SK-N-SH treated with all-trans-retinoic acid at 6 μM for 48 hours (cell line): ENCODE measurements around the gene TP53AIP1.

Experiments used
- ATAC-seq: fragments of 200-7000 bp; cut with Tn5 transposase; 3 replicates; pipeline ENCODE4 v1.9.1; 2020; ENCODE audit warnings: mild to moderate bottlenecking, moderate library complexity
- ARNTL ChIP-seq: fragments of 450-650 bp; formaldehyde crosslinking; IDR thresholded peaks from 2 replicates; pipeline ENCODE4 v1.5.0; 2020; ENCODE audit warnings: low read depth, mild to moderate bottlenecking, moderate library complexity, borderline replicate concordance
- CSDC2 ChIP-seq: fragments of 250-450 bp; sonication (Bioruptor Pico); IDR thresholded peaks from 2 replicates; pipeline ENCODE4 v1.5.0; 2020; ENCODE audit warnings: mild to moderate bottlenecking, moderate library complexity
- ESRRG ChIP-seq: fragments of 250-450 bp; sonication (Bioruptor Pico); IDR thresholded peaks from 2 replicates; pipeline ENCODE4 v1.6.1; 2021; ENCODE audit warnings: mild to moderate bottlenecking
- GLIS3 ChIP-seq: fragments of 250-450 bp; sonication (Bioruptor Pico); IDR thresholded peaks from 2 replicates; pipeline ENCODE4 v1.5.0; 2020; ENCODE audit warnings: mild to moderate bottlenecking, moderate library complexity
- ISL1 ChIP-seq: fragments of 250-450 bp; sonication (Bioruptor Pico); IDR thresholded peaks from 2 replicates; pipeline ENCODE4 v2.1.2; 2022; ENCODE audit warnings: mild to moderate bottlenecking, moderate library complexity
- OSR1 ChIP-seq: fragments of 250-450 bp; sonication (Bioruptor Pico); IDR thresholded peaks from 2 replicates; pipeline ENCODE4 v1.8.0; 2022; ENCODE audit warnings: moderate library complexity, mild to moderate bottlenecking, inconsistent platforms
- RARB ChIP-seq: fragments of 250-450 bp; sonication (Bioruptor Pico); IDR thresholded peaks from 2 replicates; pipeline ENCODE4 v1.8.0; 2021; ENCODE audit warnings: mild to moderate bottlenecking, moderate library complexity
- SNAI2 ChIP-seq: fragments of 250-450 bp; sonication (Bioruptor Pico); IDR thresholded peaks from 2 replicates; pipeline ENCODE4 v1.5.0; 2020; ENCODE audit warnings: mild to moderate bottlenecking, moderate library complexity
- TCF4 ChIP-seq: fragments of 250-450 bp; sonication (Bioruptor Pico); IDR thresholded peaks from 2 replicates; pipeline ENCODE4 v1.8.0; 2021; ENCODE audit warnings: mild to moderate bottlenecking, moderate library complexity, borderline replicate concordance
- TOX ChIP-seq: fragments of 250-450 bp; sonication (Bioruptor Pico); IDR thresholded peaks from 2 replicates; pipeline ENCODE4 v1.8.0; 2021; ENCODE audit warnings: mild to moderate bottlenecking, moderate library complexity, borderline replicate concordance
- ZC3H10 ChIP-seq: fragments of 250-450 bp; sonication (Bioruptor Pico); IDR thresholded peaks from 2 replicates; pipeline ENCODE4 v1.5.1; 2021; ENCODE audit warnings: mild to moderate bottlenecking, moderate library complexity
- ZFP3 ChIP-seq: fragments of 250-450 bp; sonication (Bioruptor Pico); IDR thresholded peaks from 2 replicates; pipeline ENCODE4 v1.5.0; 2020; ENCODE audit warnings: mild to moderate bottlenecking, moderate library complexity
- ZFP30 ChIP-seq: fragments of 450-650 bp; formaldehyde crosslinking; IDR thresholded peaks from 2 replicates; pipeline ENCODE4 v1.5.0; 2022; ENCODE audit warnings: mild to moderate bottlenecking, moderate library complexity
- ZNF565 ChIP-seq: fragments of 450-650 bp; formaldehyde crosslinking; conservative IDR thresholded peaks from 2 replicates; pipeline ENCODE4 v1.5.0; 2020; ENCODE audit warnings: low read depth, mild to moderate bottlenecking, moderate library complexity
- ZNF70 ChIP-seq: fragments of 450-650 bp; formaldehyde crosslinking; IDR thresholded peaks from 2 replicates; pipeline ENCODE4 v1.5.0; 2020; ENCODE audit warnings: mild to moderate bottlenecking, moderate library complexity
- ZNF8 ChIP-seq: fragments of 450-650 bp; formaldehyde crosslinking; IDR thresholded peaks from 2 replicates; pipeline ENCODE4 v1.5.0; 2020; ENCODE audit warnings: mild to moderate bottlenecking, moderate library complexity
- TF ChIP-seq, protein P1 (sequence below): fragments of 250-450 bp; sonication (Bioruptor Pico); IDR thresholded peaks from 2 replicates; pipeline ENCODE4 v1.8.0; 2020; ENCODE audit warnings: mild to moderate bottlenecking, moderate library complexity, borderline replicate concordance
- TF ChIP-seq, protein P2 (sequence below): fragments of 250-450 bp; sonication (Bioruptor Pico); IDR thresholded peaks from 2 replicates; pipeline ENCODE4 v1.5.0; 2020; ENCODE audit warnings: mild to moderate bottlenecking, moderate library complexity
- TF ChIP-seq, protein P3 (sequence below): fragments of 250-450 bp; sonication (Bioruptor Pico); IDR thresholded peaks from 2 replicates; pipeline ENCODE4 v1.5.1; 2020; ENCODE audit warnings: low read depth, mild to moderate bottlenecking, moderate library complexity
- TF ChIP-seq, protein P4 (sequence below): fragments of 250-450 bp; sonication (Bioruptor Pico); IDR thresholded peaks from 2 replicates; pipeline ENCODE4 v1.8.0; 2021; ENCODE audit warnings: low read depth, mild to moderate bottlenecking, moderate library complexity, borderline replicate concordance
- TF ChIP-seq, protein P5 (sequence below): fragments of 250-450 bp; sonication (Bioruptor Pico); IDR thresholded peaks from 2 replicates; pipeline ENCODE4 v1.5.1; 2021; ENCODE audit warnings: mild to moderate bottlenecking, moderate library complexity

The TP53AIP1 gene, protein sequence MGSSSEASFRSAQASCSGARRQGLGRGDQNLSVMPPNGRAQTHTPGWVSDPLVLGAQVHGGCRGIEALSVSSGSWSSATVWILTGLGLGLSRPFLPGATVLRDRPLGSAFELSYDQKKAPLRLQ

DNA sequence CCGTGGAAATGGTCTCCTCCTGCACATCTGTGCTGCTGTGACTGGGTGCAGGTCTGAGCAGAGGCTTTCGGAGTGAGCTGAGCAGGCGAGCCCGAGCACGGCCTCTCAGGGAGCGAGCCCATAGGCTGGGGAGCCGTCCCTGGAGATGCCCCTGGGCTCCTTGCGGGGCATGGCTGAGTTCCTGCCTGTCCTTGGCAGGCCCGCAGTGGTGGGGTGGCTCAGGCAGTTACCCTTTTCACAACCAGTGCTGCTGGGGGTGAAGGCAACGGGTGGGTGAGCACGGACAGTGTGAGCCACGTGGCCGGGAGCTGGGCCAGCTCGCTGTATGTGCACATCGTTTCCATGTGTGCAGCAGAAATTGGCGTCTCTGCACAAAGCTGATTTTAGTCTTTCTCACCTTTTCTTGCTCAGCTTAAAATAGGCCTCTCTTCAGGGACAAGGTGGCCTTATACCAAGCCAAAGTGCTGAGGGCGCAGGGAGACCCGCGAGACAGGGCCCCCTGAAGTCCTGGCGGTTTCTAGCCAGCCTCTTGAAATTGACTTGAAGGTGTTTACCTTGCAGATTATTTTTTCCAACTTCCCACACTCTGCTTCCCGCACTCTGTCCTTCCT is at the start of gene TP53AIP1:
TP53AIP1 (minus strand) TSS at position 55 of the 611 bp plus-strand sequence. CDS start 5,053 bp downstream, outside the sequence.
- TF ChIP-seq ZFP3 (CRISPR knock-in tag) (no peak), ZNF8 (CRISPR knock-in tag) (no peak)
- ATAC-seq = no peak

DNA sequence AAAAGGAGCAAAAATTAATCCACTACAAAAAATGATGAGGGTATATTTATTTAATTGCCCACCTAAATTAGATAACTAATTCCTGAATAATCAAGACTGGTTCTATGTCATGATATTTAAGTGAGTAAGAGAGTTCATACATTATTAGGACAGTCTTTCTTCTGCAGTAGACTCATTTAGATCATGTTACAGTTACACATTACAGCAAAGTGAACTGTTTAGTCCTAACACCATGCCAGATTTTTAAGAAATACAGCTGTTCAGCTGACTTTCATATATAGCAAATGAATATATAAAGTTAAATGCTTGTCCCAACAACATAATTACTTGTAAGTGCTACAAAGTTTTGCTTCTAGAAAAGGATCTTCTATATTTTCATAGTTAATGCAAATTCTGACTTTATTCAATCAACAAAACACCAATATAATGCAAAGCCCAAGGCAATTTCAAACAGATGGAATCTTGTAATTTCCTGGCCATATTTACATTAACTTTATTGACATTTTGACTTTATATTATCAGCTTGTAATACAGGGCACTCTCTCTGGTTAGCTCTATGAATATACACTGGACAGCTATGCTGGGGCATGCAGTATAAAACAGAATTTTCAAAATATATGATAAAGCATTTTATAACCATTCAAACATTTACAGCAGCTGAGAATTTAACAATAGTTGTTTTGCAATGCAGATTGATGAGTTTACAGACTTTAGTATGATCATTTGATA is 45.7 kb upstream of the TP53AIP1 start:
- no peak for TF ChIP-seq RARB (CRISPR knock-in tag)
- TF ChIP-seq ZNF8 (CRISPR knock-in tag) = no peak
- TF ChIP-seq ZNF565 (CRISPR knock-in tag) = no peak
- TF ChIP-seq OSR1 (CRISPR knock-in tag) = no peak
- TF ChIP-seq, protein P1, sequence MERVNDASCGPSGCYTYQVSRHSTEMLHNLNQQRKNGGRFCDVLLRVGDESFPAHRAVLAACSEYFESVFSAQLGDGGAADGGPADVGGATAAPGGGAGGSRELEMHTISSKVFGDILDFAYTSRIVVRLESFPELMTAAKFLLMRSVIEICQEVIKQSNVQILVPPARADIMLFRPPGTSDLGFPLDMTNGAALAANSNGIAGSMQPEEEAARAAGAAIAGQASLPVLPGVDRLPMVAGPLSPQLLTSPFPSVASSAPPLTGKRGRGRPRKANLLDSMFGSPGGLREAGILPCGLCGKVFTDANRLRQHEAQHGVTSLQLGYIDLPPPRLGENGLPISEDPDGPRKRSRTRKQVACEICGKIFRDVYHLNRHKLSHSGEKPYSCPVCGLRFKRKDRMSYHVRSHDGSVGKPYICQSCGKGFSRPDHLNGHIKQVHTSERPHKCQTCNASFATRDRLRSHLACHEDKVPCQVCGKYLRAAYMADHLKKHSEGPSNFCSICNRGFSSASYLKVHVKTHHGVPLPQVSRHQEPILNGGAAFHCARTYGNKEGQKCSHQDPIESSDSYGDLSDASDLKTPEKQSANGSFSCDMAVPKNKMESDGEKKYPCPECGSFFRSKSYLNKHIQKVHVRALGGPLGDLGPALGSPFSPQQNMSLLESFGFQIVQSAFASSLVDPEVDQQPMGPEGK (CRISPR knock-in tag) = no peak
- no peak for TF ChIP-seq ESRRG (CRISPR knock-in tag)
- TF ChIP-seq, protein P2, sequence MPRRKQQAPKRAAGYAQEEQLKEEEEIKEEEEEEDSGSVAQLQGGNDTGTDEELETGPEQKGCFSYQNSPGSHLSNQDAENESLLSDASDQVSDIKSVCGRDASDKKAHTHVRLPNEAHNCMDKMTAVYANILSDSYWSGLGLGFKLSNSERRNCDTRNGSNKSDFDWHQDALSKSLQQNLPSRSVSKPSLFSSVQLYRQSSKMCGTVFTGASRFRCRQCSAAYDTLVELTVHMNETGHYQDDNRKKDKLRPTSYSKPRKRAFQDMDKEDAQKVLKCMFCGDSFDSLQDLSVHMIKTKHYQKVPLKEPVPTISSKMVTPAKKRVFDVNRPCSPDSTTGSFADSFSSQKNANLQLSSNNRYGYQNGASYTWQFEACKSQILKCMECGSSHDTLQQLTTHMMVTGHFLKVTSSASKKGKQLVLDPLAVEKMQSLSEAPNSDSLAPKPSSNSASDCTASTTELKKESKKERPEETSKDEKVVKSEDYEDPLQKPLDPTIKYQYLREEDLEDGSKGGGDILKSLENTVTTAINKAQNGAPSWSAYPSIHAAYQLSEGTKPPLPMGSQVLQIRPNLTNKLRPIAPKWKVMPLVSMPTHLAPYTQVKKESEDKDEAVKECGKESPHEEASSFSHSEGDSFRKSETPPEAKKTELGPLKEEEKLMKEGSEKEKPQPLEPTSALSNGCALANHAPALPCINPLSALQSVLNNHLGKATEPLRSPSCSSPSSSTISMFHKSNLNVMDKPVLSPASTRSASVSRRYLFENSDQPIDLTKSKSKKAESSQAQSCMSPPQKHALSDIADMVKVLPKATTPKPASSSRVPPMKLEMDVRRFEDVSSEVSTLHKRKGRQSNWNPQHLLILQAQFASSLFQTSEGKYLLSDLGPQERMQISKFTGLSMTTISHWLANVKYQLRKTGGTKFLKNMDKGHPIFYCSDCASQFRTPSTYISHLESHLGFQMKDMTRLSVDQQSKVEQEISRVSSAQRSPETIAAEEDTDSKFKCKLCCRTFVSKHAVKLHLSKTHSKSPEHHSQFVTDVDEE = no peak
- TF ChIP-seq ARNTL (CRISPR knock-in tag) = no peak
- TF ChIP-seq, protein P3, sequence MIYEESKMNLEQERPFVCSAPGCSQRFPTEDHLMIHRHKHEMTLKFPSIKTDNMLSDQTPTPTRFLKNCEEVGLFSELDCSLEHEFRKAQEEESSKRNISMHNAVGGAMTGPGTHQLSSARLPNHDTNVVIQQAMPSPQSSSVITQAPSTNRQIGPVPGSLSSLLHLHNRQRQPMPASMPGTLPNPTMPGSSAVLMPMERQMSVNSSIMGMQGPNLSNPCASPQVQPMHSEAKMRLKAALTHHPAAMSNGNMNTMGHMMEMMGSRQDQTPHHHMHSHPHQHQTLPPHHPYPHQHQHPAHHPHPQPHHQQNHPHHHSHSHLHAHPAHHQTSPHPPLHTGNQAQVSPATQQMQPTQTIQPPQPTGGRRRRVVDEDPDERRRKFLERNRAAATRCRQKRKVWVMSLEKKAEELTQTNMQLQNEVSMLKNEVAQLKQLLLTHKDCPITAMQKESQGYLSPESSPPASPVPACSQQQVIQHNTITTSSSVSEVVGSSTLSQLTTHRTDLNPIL (CRISPR knock-in tag) = no peak
- no peak for TF ChIP-seq TCF4 (CRISPR knock-in tag)
- no peak for TF ChIP-seq GLIS3
- TF ChIP-seq ZNF70 (CRISPR knock-in tag) = no peak
- TF ChIP-seq ZC3H10 (CRISPR knock-in tag) = no peak
- no peak for TF ChIP-seq CSDC2
- TF ChIP-seq SNAI2 (CRISPR knock-in tag) = no peak
- TF ChIP-seq TOX = no peak
- ATAC-seq = no peak

DNA sequence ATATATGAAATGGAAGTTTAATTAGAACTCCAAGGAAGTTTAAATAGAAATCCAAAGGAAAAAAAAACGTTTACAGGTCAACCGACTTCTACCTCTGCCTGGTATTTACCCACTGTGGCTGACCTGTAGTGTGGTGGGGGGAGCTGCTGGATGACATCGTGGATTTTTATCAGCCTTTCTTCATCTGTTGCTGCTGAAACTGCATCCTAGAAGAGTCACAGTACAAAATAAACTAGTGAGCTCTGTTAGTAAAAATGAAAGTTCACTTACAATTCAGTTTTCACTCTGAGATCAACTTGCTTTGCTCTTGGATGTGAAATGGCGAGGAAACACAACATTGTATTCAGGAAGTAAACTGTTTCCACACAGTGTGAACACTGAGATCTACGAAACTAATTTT is 43.2 kb upstream of the TP53AIP1 start:
- ATAC-seq = no peak
- TF ChIP-seq ISL1 (CRISPR knock-in tag) = no peak
- no peak for TF ChIP-seq ZC3H10 (CRISPR knock-in tag)
- TF ChIP-seq ZNF565 (CRISPR knock-in tag) = no peak
- no peak for TF ChIP-seq ARNTL (CRISPR knock-in tag)
- TF ChIP-seq, protein P1 (CRISPR knock-in tag) = no peak
- TF ChIP-seq GLIS3 = no peak
- no peak for TF ChIP-seq TCF4 (CRISPR knock-in tag)
- TF ChIP-seq TOX = no peak
- TF ChIP-seq, protein P3 (CRISPR knock-in tag) = no peak
- no peak for TF ChIP-seq ZNF8 (CRISPR knock-in tag)
- TF ChIP-seq CSDC2 = no peak
- no peak for TF ChIP-seq ZNF70 (CRISPR knock-in tag)
- no peak for TF ChIP-seq ESRRG (CRISPR knock-in tag)
- no peak for TF ChIP-seq RARB (CRISPR knock-in tag)
- TF ChIP-seq, protein P4, sequence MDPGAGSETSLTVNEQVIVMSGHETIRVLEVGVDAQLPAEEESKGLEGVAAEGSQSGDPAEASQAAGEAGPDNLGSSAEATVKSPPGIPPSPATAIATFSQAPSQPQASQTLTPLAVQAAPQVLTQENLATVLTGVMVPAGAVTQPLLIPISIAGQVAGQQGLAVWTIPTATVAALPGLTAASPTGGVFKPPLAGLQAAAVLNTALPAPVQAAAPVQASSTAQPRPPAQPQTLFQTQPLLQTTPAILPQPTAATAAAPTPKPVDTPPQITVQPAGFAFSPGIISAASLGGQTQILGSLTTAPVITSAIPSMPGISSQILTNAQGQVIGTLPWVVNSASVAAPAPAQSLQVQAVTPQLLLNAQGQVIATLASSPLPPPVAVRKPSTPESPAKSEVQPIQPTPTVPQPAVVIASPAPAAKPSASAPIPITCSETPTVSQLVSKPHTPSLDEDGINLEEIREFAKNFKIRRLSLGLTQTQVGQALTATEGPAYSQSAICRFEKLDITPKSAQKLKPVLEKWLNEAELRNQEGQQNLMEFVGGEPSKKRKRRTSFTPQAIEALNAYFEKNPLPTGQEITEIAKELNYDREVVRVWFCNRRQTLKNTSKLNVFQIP (CRISPR knock-in tag) = no peak
- TF ChIP-seq ZFP30 (CRISPR knock-in tag) = no peak
- TF ChIP-seq, protein P5, sequence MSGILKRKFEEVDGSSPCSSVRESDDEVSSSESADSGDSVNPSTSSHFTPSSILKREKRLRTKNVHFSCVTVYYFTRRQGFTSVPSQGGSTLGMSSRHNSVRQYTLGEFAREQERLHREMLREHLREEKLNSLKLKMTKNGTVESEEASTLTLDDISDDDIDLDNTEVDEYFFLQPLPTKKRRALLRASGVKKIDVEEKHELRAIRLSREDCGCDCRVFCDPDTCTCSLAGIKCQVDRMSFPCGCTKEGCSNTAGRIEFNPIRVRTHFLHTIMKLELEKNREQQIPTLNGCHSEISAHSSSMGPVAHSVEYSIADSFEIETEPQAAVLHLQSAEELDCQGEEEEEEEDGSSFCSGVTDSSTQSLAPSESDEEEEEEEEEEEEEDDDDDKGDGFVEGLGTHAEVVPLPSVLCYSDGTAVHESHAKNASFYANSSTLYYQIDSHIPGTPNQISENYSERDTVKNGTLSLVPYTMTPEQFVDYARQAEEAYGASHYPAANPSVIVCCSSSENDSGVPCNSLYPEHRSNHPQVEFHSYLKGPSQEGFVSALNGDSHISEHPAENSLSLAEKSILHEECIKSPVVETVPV (CRISPR knock-in tag) = no peak
- TF ChIP-seq OSR1 (CRISPR knock-in tag) = no peak
